HUES6 (cell line): Measurements from ENCODE around the gene IPO4.

Experiments
- H3K27ac ChIP-seq: 2 replicates; pipeline ENCODE4 v1.7.0; 2013; ENCODE audit warnings: low read depth, mild to moderate bottlenecking, low read length, inconsistent platforms
- H3K27me3 ChIP-seq: 2 replicates; pipeline ENCODE4 v1.6.1; 2013; ENCODE audit warnings: low read length; ENCODE audit not compliant: control insufficient read depth, insufficient read depth
- H3K36me3 ChIP-seq: 2 replicates; pipeline ENCODE4 v1.6.1; 2013; ENCODE audit warnings: low read length; ENCODE audit not compliant: control insufficient read depth, insufficient read depth
- H3K4me1 ChIP-seq: 2 replicates; pipeline ENCODE4 v1.6.1; 2013; ENCODE audit warnings: low read length; ENCODE audit not compliant: control insufficient read depth, insufficient read depth
- H3K4me3 ChIP-seq: 2 replicates; pipeline ENCODE4 v1.5.1; 2013; ENCODE audit warnings: low read depth, low read length
- H3K9ac ChIP-seq: one replicate; pipeline ENCODE4 v1.6.1; 2013; ENCODE audit warnings: mild to moderate bottlenecking, low read length
- H3K9me3 ChIP-seq: 2 replicates; pipeline ENCODE4 v1.6.1; 2013; ENCODE audit warnings: low read depth, low read length; ENCODE audit not compliant: control insufficient read depth, insufficient read depth

Gene IPO4

DNA sequence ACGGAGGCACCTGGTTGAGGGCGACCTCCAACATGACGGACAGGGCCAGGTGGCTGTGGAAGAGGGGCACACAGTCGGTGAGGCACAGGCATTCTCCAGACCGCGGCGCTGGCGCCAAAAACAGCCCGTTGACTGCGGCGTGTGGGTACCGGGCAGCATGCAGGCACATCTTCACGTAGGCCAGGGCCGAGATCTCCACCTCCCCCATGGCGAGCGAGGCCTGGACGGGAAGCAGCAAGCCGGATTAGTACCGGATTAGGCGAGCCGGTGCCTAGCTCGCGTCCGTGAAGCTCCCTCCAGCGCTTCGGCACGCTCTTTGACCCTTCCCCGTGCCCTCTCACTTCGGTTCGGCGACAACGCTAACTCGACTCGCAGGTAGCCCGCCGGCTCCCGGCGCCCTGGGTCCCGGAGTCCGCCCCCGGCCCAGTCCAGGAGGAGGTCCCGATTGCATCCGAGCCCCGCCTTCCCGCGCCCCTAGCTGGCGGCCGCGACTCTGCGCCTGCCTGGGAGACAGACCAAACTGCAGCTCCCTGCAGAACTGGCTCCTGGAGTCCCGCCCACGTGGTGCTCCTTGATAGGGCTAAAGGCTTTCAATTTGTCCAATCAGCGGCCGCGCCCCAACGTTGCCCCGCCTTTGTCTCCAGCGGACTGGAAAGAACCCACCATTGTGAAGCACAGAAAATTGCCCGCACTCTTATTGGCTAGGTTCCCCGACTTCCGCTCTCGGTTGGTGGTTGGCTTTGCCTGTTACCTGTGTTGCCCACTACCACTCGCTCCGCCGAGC lies 47.3 kb downstream of the IPO4 start, which contains the start of gene EMC9:
EMC9 (minus strand) TSS at position 495 of the 784 bp plus-strand sequence; CDS start at position 208, 287 bp downstream.
- no peaks in the 10 kb centered on the region for H3K9me3 ChIP-seq
- no peaks in the 10 kb centered on the region; the same call in 1 of the 2 replicates for H3K27me3 ChIP-seq
- peaks cover 39% of the 10 kb centered on the region for H3K36me3 ChIP-seq
- H3K9ac ChIP-seq, result peak within 1 kb of the TSS; percentile 88
- H3K4me3 ChIP-seq, result peak within 1 kb of the TSS; percentile 95
- peaks cover 12% of the 10 kb centered on the region for H3K4me1 ChIP-seq
- H3K27ac ChIP-seq, result peak within 1 kb of the TSS; percentile 27; the same call in 1 of the 2 replicates

DNA sequence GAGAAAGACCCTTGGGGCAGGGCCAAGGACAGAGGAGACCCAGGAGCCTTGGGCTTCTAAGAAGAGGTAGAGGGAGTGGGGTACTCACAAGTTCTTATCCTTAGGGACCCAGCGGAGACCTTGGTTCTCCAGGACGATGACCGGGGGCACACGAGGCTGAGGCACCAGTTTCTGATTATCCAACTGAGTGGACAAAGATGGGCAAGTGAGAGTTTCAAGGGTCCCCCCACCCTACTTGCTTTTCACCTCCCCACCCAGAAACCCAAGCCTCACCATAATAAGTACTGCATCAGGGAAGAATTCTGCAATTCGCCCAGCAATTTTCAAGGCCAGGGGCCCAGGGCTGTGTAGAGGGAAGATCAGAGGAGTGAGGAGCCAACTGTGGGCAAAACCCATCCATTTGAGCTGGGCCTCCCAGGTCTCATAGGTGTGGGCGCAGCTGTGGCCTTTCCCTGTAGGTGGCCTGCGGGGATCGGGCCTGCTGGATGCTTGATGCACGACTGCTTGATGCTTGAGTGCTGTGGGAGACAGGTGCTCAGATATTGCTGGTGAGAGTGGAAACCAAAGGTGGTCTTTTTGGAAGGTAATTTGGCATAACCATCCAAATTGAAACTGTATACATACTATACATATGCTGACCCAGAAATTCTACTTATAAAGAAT lies 49.2 kb downstream of the IPO4 start:
- no peaks in the 10 kb centered on the region; the same call in 1 of the 2 replicates for H3K27me3 ChIP-seq
- peaks cover 35% of the 10 kb centered on the region for H3K36me3 ChIP-seq
- H3K27ac ChIP-seq, result no peak overlapping the region
- no peaks in the 10 kb centered on the region for H3K9me3 ChIP-seq
- peak overlapping the region; percentile 24 for H3K4me3 ChIP-seq
- H3K9ac ChIP-seq, result no peak overlapping the region
- peaks cover 13% of the 10 kb centered on the region for H3K4me1 ChIP-seq

DNA sequence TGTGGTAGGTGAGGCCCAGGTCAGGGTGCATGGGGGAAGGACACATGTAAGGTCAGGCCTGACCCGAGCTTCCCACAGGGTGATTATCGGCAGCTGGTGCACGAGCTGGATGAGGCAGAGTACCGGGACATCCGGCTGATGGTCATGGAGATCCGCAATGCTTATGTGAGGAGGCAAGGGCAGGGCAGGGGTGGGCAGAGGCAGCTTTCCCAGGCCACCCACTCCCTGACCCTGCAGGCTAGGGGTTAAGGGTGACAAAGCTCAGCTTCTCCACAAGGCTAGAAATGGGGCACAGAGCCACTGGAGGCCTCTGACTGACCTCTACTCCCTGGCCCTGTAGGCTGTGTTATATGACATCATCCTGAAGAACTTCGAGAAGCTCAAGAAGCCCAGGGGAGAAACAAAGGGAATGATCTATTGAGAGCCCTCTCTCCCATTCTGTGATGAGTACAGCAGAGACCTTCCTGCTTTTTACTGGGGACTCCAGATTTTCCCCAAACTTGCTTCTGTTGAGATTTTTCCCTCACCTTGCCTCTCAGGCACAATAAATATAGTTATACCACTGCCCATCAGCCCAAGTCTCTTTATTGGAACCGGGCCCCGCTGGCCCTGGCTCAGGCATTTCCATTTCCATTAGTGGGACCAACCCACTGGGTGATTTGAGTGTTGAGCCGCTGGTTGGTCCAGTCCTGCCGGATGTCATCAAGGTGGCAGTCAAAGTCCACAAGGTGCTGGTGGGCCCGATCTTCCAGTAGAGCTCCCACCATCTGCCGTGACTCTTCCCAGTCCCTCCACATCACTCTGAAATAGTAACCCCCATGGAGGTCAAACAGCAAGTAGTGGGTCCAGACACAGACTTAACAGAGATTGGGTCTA lies 50.0 kb downstream of the IPO4 start:
- no peak overlapping the region for H3K27ac ChIP-seq
- no peaks in the 10 kb centered on the region for H3K9me3 ChIP-seq
- H3K36me3 ChIP-seq, result peaks cover 27% of the 10 kb centered on the region
- H3K4me1 ChIP-seq, result peaks cover 13% of the 10 kb centered on the region
- H3K27me3 ChIP-seq, result no peaks in the 10 kb centered on the region; the same call in 1 of the 2 replicates
- H3K4me3 ChIP-seq, result no peak overlapping the region
- no peak overlapping the region for H3K9ac ChIP-seq

GRCh38 chr14:24137529-24138395 lies 50.9 kb downstream of the IPO4 start:
- Histone ChIP-seq H3K9ac (no peak overlapping the region), H3K27ac (no peak overlapping the region), H3K36me3 (peaks cover 27% of the 10 kb centered on the region), H3K9me3 (no peaks in the 10 kb centered on the region), H3K4me3 (0 out of 2 replicates have a peak overlapping the region, but pooled peaks have one; percentile 6), H3K4me1 (peaks cover 13% of the 10 kb centered on the region), H3K27me3 (no peaks in the 10 kb centered on the region; the same call in 1 of the 2 replicates)

GRCh38 chr14:24136684-24137528 lies 51.7 kb downstream of the IPO4 start:
- no peak overlapping the region for H3K27ac ChIP-seq
- H3K9ac ChIP-seq, result peak overlapping the region; percentile 64

DNA sequence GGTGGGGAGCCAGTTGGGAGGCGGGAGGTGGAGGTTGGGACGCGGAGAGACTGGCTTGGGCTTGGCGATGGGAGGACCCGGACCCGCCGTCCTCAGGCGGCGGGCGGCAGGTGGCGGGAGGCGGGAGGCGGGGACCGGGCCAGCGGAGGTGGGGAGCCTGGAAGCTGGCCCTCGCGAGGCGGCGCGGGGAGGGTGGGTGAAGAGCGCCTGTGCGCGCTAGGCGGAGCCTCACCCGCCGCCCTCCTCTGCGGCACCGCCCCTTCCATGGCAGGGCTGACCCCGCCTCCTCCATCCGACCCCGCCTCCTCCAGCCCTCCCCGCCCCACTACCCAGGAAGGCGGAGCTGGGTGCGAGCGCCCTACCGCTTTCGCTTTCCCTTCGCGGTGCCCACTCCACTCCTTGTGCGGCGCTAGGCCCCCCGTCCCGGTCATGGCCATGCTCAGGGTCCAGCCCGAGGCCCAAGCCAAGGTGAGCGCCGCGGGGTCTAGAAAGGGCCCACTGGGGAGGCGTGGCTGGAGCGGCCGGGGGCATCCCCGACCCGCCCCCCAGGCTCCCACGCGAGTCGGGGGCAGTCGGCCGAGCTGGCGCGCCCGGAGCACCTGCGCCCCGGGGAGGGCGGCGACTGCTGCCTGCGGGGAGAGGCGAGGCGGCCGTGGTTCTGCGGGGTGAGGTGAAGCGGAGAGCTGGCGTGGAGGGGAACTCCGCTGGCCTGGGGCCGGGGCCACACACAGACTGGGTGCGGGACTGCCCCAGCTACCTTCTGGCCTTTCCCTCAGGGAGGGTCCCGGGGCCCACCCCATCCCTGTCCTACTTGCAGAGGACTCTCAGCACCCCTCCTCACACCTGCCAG lies 52.6 kb downstream of the IPO4 start, which contains the start of gene PSME1:
PSME1 (plus strand) TSS at position 361 of the 850 bp plus-strand sequence; CDS start at position 430, 69 bp downstream.
- Histone ChIP-seq H3K27me3 (no peaks in the 10 kb centered on the region; the same call in 1 of the 2 replicates), H3K4me3 (peak within 1 kb of the TSS; percentile 96), H3K9me3 (no peaks in the 10 kb centered on the region), H3K9ac (peak within 1 kb of the TSS; percentile 64), H3K36me3 (peaks cover 27% of the 10 kb centered on the region), H3K27ac (no peak within 1 kb of the TSS), H3K4me1 (peaks cover 10% of the 10 kb centered on the region)

More at GRCh38 chr14:24136684-24137528, 51.7 kb downstream of the IPO4 start:
- Histone ChIP-seq H3K36me3 (peaks cover 27% of the 10 kb centered on the region), H3K4me3 (peak overlapping the region; percentile 96), H3K27me3 (no peaks in the 10 kb centered on the region; the same call in 1 of the 2 replicates), H3K9me3 (no peaks in the 10 kb centered on the region), H3K4me1 (peaks cover 10% of the 10 kb centered on the region)

- no peak overlapping the region for H3K9ac ChIP-seq
- H3K9me3 ChIP-seq, result no peaks in the 10 kb centered on the region
- no peak overlapping the region for H3K27ac ChIP-seq
- no peaks in the 10 kb centered on the region; the same call in 1 of the 2 replicates for H3K27me3 ChIP-seq
- peak overlapping the region; percentile 96 for H3K4me3 ChIP-seq
- H3K36me3 ChIP-seq, result peaks cover 27% of the 10 kb centered on the region
- peaks cover 10% of the 10 kb centered on the region for H3K4me1 ChIP-seq
Observed at GRCh38 chr14:24135584-24135833, 53.1 kb downstream of the IPO4 start.

DNA sequence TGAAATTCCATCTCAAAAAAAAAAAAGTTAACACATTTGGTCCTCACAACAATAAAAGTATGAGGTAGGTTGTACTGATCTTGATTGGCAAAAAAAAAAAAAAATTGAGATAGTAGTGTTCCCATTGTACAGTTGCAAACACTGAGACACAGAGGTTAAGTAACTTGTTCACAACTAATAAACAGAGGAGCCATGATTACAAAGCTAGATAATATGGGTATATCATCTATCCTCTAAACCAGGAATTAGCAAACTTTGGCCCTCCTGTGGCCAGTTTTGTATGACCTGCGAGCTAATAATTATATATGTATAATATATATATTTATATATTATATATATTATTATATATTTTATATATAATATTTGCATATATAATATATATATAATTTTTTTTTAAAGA lies 54.9 kb downstream of the IPO4 start:
- Histone ChIP-seq H3K4me1 (peaks cover 10% of the 10 kb centered on the region), H3K9me3 (no peaks in the 10 kb centered on the region), H3K36me3 (peaks cover 16% of the 10 kb centered on the region), H3K27ac (no peak overlapping the region), H3K9ac (no peak overlapping the region), H3K4me3 (no peak overlapping the region), H3K27me3 (no peaks in the 10 kb centered on the region; the same call in 1 of the 2 replicates)

GRCh38 chr14:24132976-24133375 lies 55.6 kb downstream of the IPO4 start:
- Histone ChIP-seq H3K9me3 (no peaks in the 10 kb centered on the region), H3K9ac (no peak overlapping the region), H3K27me3 (no peaks in the 10 kb centered on the region; the same call in 1 of the 2 replicates), H3K36me3 (peaks cover 8% of the 10 kb centered on the region; the same call in 1 of the 2 replicates), H3K27ac (no peak overlapping the region), H3K4me1 (peaks cover 10% of the 10 kb centered on the region), H3K4me3 (no peak overlapping the region)
